NCI-H2107 (cell line): Measurements from ENCODE around the gene SENP5.
"Not testable (repeated sequence)": the region's sequence is repeated elsewhere in the genome, so short reads cannot be mapped to it uniquely, and the experiment has no call there.

ENCODE experiments used
- DNase-seq: peaks from one replicate; lab custom pipeline; 2025; lab: John Stamatoyannopoulos, UW

Gene SENP5

DNA sequence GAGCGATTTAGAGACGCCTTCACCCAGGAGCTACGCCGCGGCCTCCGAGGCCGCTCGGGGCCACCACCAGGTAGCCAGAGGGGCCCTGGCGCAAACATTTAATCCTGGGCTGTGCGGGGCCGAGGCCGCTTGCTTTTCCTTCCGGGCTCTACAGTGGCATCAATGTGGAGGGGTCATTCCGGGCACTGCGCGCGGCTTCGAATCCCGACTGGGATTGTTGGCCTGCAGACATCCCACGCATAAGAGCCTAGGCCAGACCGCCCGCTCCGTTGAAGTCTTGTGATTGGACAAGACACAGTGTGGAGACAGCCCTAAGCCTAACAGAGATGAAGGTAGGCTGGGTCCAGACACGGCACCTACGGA lies 75.2 kb downstream of the SENP5 start:
- no peak for DNase-seq

DNA sequence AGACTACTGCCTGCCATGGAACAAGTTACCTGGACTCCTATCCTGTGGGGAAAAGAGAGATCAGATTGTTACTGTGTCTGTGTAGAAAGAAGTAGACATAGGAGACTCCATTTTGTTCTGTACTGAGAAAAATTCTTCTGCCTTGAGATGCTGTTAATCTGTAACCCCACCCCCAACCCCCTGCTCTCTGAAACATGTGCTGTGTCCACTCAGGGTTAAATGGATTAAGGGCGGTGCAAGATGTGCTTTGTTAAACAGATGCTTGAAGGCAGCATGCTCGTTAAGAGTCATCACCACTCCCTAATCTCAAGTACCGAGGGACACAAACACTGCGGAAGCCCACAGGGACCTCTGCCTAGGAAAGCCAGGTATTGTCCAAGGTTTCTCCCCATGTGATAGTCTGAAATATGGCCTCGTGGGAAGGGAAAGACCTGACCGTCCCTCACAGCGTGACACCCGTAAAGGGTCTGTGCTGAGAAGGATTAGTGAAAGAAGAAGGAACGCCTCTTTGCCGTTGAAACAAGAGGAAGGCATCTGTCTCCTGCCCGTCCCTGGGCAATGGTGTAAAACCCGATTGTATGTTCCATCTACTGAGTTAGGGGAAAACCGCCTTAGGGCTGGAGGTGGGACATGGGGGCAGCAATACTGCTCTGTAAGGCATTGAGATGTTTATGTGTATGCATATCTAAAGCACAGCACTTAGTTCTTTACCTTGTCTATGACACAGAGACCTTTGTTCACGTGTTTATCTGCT lies 76.5 kb downstream of the SENP5 start:
- not testable (repeated sequence) for DNase-seq

DNA sequence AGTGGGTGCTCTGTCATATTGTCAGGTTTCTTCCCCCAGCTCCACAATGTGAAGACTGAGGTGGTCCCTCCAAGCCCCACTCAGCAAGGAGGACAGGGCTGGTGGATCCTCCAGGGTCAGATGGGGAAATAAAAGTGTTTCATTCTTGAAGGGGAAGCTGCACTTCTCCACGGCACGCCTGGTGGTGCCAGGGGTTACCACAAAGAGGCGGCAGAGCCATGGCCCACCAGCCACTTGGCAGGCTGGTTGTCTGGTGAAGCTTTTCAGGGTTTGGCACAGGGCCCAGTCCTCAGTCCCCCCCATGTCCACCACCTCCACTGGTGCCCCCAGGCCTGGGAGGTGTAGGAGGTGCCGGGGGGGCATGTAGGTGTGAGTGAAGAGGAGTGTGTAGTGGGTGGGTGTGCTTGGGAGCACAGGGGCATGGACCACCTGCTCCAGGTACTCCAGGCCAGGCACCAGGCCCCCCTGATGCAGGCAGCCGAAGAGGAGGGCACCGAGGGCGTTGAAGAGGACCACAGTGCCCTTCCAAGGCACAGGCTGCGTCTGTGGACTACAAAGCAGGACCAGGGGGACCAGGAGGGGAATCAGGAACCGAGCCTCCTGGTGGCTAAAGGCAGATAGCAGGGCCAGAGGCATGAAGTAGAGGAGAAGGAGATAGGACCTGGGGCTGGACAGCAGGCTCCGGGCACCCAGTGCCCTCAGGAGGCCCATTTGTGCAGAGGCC lies 79.6 kb downstream of the SENP5 start:
- DNase-seq = no peak

DNA sequence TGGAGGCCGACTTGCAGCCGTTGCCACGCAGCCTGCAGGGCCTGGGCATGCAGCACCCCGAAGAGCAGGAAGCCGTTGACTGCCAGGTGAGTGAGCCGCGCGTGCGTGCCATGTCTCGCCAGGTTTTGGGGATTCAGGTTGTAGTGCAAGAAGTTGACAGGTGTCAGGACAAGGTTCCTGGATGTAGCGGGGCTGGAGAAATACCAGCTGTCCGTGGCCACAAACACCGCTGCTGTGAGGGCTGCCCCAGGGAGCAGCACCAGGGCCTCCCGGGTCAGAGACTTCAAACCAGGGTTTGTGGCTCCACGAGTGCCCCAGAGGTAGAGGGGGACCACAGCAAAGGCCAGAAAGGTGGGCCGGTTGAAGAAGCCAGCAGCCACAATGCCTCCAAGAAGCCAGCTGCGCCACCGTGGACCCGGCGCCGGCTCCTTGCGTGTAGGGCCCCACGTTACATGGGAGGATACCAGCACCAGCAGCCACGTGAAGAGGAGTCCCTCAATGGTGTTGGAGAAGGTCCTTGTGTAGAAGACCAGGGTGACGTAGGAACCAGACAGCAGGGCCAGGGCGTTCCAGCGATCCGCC lies 80.2 kb downstream of the SENP5 start:
- no peak for DNase-seq

DNA sequence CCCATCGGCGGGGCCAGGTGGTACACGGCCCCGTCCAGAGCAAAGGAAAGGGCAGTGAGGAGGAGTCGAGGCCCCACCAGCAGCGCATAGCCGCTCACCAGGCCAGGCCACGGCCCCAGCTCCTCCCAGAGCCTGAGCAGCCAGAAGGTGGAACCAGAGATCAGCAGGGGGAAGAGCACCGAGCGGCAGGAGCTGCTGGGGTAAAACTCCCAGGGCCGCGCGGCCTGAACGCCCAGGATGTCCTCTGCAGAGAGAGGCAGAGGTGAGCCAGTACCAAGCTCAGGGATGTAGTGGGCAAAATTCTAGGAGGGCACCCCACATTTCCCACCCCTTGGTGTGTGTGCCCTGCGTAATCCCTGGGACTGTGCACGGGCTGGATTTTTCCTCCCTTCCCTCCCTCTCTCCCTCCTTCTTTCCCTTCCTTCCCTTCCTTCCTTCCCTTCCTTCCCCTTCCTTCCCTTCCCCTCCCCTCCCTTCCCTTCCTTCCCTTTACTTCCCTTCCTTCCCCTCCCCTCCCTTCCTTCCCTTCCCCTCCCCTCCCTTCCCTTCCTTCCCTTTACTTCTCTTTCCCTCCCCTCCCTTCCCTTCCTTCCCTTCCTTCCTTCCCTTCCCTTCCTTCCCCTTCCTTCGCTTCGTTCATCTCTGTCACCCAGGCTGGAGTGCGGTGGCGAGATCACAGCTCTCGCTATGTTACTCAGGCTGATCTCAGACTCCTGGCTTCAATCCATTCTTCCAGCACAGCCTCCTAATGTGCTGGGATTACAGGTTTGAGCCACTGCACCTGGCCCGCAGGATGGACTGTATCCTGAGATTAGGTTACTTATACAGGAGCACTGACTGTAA lies 80.9 kb downstream of the SENP5 start:
- DNase-seq = no peak

DNA sequence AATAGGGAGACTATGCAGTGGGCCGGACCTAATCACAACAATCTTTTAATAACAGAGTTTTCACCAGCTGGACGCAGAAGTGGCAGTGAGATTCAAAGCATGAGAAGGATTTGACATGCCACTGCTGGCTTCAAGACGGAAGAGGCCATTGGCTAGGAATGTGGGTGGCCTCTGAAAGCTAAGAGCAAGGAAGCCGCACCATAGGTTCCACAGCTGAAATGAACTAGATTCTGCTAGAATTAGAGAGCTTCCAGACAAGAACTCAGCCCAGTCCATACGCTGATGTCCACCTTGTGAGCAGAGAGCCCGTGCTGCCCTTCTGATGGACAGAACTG lies 81.5 kb downstream of the SENP5 start:
- DNase-seq = no peak

DNA sequence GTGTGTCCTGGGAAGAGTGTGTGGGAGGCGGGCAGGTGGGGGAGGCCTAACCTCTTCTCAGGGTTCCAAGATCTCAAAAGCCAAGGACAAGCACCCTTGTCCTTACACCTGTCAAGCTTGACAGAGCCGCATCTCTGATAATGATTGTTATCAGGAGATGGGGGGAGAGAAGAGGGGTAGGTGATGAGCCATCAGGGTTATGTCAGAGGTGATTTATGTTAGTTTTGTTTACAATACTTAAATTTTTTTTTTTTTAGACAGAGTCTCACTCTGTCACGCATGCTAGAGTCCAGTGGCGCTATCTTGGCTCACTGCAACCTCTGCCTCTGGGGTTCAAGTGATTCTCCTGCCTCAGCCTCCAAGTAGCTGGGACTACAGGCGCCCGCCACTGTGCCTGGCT lies 82.0 kb downstream of the SENP5 start:
- DNase-seq = no peak

DNA sequence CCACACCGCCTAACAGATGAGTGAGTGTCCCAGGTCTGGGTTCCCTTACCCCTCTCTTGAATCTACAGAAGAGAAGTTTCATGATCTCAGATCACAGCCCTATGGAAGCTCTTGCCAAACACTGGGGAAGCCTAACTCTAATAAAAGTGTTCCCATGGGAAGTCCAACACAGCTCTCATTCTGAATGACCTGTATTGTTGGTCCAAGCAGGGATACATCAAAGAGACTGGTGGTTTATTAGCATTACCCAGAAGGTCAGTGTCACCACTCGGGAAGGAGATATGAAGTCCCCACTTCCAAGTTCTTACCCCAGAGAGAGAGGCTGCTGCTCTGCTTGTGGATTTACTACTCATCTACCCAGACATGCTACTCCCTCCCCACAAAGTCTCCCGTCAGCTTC lies 83.7 kb downstream of the SENP5 start:
- DNase-seq = no peak

DNA sequence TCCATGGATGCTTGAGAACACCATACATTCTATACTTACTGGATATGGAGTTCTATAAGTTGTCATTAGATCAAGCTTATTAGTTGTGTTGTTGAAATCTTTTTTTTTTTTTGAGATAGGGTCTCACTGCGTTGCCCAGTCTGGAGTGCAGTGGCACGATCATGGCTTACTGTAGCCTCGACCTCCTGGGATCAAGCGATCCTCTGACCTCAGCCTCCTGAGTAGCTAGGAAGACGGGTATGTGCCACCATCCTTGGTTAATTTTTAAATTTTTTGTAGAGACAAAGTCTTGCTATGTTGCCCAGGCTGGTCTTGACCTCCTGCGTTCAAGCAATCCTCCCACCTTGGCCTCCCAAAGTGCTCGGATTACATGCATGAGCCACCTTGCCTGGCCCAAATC lies 87.1 kb downstream of the SENP5 start:
- DNase-seq = no peak

DNA sequence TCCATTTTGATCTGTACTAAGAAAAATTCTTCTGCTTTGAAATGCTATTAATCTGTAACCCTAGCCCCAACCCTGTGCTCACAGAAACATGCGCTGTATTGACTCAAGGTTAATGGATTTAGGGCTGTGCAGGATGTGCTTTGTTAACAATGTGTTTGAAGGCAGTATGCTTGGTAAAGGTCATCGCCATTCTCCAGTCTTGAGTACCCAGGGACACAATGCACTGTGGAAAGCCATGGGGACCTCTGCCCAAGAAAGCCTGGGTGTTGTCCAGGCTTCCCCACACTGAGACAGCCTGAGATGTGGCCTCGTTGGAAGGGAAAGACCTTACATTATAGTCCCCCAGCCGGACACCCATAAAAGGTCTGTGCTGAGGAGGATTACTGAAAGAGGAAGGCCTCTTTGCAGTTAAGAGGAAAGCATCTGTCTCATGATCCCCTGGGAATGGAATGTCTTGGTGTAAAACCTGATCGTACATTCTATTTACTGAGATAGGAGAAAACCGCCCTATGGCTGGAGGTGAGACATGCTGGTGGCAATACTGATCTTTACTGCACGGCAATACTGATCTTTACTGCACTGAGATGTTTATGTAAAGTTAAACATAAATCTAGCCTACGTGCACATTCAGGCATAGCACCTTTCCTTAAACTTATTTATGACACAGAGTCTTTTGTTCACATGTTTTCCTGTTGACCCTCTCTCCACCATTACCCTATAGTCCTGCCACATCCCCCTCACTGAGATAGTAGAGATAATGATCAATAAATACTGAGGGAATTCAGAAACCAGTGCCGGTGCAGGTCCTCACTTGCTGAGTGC lies 94.6 kb downstream of the SENP5 start:
- DNase-seq = no peak

DNA sequence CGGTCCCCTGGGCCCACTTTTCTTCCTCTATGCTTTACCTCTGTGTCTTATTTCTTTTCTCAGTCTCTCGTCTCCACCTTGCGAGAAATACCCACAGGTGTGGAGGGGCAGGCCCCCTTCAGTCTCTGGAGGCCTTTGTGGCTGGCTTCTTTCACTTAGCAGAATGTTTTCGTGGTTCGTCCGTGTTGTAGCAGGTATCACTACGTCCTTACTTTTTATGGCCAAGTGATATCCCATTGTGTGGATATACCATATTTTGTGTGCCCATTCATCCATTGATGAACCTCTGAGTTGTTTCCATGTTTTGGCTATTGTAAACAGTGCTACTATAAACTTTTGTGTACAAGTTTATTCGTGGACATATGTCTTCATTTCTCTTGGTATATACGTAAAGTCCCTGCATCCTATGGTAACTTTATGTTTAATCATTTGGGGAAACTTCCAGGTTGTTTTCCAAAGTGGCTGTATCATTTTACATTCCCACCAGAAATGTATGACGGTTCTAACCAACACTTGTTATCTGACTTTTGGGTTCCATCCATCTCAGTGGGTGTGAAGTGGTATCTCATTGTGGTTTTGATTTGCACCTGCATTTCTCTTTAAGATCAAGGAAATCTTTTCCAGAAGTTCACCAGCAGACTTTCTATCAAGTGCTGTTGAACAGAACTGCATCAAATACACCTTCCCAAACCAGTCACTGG lies 95.4 kb downstream of the SENP5 start:
- no peak for DNase-seq

DNA sequence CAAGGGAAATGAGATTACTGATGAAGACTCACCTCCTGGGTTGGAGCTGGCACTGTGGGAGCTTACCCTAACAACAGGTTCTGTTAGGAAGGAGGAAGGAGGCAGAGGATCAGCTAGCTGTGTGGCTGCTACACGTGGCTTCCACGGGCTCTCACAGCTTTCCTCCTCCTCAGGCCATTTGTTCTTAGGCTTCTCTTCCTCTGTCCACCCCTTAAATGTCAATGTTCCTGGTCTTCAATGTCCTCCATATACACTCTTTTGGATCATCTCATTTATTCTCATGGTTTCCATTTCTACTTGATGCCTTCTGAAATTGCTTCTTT lies 95.9 kb downstream of the SENP5 start:
- no peak for DNase-seq

DNA sequence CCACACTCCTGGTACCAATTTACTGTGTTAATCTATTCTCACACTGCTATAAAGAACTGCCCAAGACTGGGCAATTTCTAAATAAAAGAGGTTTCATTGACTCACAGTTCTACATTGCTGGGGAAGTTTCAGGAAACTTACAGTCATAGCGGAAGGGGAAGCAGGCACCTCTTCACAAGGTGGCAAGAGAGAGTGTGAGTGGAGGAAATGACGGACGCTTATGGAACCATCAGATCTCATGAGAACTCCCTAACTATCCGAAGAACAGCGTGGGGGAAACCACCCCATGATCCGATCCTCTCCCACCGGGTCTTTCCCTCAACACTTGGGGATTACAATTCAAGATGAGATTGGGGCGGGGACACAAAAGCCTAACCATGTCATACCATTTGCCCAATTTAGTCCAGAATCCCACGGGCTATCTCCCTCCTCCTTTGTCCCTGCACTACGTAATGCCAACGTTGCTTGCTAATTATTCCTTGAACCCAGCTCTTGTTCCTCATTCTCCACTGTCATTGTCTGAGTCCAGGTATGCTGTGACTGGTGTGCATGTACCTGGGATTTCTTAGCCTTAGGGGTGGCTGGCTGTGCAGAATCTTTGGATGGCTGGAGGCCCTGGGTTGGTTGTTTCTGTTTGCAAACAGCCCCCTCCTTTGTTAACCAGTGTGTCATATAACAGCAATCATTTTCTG lies 97.5 kb downstream of the SENP5 start:
- no peak for DNase-seq

DNA sequence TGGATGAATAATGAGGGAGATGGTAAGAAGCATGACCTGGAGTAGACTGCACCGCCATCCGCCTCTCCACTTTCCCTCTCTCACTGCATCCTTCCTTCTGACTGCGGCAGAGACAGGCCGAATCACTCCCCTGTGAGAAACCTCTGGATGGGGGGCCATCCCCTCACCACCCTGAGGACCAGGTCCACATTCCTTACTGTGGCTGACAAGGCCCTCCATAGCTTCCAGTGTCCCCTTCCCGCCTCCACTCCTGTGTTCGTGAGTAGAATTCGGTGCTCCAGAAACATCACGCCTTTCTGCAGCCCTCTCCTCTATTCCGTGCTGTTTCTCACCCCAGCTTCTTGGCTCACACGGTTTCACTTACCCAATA lies 98.1 kb downstream of the SENP5 start:
- no peak for DNase-seq

DNA sequence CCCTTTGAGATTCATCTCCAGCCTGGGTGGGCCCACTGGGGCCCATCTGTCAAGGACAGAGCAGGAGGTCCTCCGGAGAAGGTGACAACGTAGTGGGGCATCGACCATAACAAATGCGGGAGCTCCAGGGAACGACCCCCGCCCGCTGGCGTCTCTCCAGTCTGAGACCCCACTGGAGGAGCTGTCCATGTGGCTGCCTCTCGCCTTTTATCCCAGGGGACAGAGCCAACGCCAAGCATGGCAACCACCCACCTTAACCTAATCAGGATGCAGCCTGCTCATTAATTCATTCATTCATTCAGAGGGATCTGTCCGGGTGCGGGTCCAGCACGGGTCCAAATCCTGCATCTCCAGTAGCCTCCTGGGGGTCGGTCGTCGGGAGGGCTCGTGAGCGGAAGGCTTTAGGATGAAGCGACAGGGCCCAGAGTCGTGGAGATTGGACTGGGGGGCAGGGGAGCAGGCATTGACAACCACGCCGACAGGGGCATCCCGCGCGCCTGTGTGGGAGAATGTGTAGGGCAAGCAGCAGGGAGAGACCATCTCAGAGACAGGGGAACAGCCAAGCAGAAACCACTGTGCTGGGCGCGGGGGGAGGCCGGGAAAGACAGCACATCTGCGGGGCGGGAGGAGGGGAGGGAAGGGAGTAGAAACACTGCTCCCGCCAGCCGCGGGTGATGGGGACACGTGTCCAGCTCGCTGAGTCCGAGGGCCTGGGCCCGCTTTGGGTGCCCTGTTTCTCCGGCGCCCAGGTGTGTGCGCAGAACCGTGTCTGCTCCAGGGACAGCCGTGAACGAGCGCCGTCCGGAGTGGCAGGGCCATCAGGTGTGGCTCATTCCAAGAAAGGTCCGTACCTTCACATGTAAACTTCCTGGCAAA lies 99.0 kb downstream of the SENP5 start:
- no peak for DNase-seq

DNA sequence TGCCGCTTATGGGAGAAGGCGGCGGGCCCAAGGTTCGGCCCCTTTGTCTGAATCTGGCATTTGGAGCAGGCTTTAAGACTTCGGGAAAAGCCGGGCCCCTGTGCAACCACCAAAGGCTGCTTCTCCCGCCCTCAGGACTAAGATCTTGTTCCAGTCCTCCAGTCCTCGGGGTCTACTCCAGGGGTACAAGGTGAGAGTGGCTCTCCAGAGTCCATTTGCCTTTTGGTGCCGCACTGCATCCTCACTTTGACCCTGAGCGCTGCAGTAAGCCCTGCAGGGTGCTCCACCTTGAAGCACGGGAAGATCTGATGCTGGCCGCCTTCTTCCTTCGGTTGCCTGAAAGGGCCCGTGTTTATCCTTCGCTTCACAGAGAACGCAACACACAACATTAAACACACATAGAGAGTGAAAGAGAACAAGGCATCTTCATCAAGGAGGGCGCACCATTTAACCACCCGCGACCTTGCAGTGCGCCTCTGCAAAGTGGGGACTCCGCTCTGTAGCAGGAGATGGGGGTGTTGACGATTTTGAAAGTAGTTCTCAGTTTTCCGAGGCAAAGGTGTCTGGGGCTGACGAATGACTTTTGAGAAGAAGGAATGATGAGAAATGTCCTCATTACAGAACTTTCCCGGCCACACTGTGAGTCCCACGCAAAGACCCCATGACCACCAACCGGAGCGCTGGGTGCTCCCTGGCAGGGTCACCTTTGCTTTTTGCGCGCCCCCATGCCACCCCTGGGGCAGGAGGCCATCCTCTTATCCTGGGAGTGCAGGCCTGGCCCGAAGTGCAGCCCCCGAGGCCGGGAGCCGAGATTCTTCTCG lies 99.9 kb downstream of the SENP5 start:
- no peak for DNase-seq

DNA sequence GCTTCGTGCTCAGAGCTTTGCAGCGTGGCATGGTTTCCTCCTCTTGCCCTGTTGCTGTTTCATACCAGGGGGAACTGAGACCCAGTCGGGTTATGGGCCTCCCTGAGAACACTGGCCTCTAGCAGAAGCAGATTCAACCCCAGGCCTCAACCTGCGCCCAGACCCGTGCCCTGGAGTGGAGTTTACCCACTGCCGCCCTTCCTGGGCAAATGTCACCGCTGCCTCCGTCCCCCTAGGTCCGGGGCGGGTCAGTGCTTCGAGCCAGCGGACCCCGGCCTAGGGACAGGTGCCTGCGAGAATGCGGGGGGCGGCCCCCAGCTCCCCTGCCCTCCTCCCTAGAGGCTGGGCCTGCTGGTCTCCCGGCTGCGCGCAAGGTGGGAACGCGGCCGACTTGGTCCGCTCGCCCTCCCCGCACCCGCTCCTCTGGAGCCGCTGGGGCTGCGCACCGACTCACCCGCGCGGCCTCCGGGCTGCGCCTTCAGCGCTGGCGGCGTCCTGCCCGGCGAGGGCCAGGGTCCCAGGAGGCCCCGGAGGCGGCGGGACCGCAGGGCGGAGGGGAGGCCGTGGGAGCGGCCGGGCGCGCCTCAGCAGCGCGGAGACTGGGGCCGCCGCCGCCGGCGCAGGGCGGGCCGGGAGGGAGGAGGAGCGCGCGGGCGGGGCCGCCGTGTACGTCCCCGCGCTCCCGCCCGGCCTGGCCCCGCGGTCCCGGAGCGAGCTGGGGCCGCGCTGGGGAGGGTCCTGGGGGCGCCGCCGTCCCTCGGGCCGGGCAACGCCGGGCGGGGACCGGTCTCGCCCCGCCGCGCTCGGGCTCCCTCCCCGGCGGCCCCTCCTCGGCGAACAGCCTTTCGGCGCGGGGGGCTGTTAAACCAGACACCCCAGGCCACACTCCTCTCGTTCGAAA lies 100.8 kb downstream of the SENP5 start, which contains the start of gene PIGZ:
Gene PIGZ, minus strand, starts transcription at position 601 of the 901 bp plus-strand sequence. CDS start 16,802 bp downstream, outside the sequence.
- peak; percentile 40 for DNase-seq
